ENCODE data around the gene UBE2J2.

UBE2J2 gene

DNA sequence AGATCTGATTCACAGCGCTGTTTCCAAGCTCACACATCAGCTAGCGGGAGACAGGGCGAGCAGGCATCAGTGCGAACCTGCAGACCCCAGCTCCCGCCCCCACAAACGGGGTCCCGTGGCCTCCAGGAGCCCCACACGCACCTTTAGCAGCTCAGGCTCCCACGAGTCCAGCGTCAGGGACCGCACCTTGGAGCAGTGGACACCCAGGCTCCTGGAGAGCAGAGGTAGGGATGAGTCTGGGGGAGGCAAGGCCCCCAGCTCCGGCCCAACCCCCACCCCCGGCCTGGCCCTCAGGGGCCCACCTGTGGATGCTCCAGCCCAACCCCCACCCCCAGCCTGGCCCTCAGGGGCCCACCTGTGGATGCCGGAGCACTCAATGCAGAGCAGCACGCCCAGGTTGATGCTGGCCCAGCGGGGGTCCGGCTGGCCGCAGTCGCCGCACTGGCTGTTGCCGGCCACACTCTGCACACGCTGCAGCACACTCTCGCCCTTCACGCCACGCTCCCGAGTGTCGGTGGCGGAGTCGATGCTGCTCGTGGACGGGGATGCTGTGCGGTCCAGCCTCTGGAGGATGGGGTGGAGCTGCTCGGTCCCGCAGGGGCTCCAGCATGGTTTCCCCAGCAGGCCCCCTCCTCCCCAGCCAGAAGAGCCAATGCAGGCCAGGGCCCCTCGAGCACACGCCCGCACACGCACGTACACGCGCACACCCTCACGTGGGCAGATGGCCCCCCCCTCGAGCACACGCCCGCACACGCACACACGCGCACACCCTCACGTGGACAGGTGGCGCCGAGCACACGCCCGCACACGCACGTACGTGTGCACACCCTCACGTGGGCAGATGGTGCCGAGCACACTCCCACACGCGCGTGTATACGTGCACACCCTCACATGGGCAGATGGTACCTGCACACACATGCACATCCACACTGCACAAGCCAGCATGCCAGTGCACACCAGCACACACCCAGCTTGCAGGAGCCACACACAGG, 22.7 kb upstream of the UBE2J2 start:
- Histone ChIP-seq H3K27ac (ENCODE audit: low read length) (no peak overlapping the region), H3K79me2 (ENCODE audit: low read length) (no peaks in the 10 kb centered on the region), H4K20me1 (ENCODE audit: insufficient read depth, low read length) (no peaks in the 10 kb centered on the region), H2AFZ (ENCODE audit: low read depth, low read length) (no peak overlapping the region), H3K27me3 (ENCODE audit: low read depth, low read length) (no peaks in the 10 kb centered on the region), H3K36me3 (replicated peaks; ENCODE audit: low read depth, low read length) (no peaks in the 10 kb centered on the region), H3K9ac (ENCODE audit: low read length) (no peak overlapping the region), H3K4me2 (ENCODE audit: low read length) (no peak overlapping the region), H3K4me3 (ENCODE audit: low read length) (no peak overlapping the region), H3K4me1 (ENCODE audit: low read length) (no peaks in the 10 kb centered on the region), H3K9me3 (ENCODE audit: insufficient read depth, low read length) (no peaks in the 10 kb centered on the region)
- TF ChIP-seq, protein P1, sequence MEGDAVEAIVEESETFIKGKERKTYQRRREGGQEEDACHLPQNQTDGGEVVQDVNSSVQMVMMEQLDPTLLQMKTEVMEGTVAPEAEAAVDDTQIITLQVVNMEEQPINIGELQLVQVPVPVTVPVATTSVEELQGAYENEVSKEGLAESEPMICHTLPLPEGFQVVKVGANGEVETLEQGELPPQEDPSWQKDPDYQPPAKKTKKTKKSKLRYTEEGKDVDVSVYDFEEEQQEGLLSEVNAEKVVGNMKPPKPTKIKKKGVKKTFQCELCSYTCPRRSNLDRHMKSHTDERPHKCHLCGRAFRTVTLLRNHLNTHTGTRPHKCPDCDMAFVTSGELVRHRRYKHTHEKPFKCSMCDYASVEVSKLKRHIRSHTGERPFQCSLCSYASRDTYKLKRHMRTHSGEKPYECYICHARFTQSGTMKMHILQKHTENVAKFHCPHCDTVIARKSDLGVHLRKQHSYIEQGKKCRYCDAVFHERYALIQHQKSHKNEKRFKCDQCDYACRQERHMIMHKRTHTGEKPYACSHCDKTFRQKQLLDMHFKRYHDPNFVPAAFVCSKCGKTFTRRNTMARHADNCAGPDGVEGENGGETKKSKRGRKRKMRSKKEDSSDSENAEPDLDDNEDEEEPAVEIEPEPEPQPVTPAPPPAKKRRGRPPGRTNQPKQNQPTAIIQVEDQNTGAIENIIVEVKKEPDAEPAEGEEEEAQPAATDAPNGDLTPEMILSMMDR (IDR thresholded peaks at IDR 0.05; ENCODE audit: low read depth, low read length) = no peak
- no peak for TF ChIP-seq EZH2phosphoT487 (IDR thresholded peaks at IDR 0.05; ENCODE audit: low read depth)

DNA sequence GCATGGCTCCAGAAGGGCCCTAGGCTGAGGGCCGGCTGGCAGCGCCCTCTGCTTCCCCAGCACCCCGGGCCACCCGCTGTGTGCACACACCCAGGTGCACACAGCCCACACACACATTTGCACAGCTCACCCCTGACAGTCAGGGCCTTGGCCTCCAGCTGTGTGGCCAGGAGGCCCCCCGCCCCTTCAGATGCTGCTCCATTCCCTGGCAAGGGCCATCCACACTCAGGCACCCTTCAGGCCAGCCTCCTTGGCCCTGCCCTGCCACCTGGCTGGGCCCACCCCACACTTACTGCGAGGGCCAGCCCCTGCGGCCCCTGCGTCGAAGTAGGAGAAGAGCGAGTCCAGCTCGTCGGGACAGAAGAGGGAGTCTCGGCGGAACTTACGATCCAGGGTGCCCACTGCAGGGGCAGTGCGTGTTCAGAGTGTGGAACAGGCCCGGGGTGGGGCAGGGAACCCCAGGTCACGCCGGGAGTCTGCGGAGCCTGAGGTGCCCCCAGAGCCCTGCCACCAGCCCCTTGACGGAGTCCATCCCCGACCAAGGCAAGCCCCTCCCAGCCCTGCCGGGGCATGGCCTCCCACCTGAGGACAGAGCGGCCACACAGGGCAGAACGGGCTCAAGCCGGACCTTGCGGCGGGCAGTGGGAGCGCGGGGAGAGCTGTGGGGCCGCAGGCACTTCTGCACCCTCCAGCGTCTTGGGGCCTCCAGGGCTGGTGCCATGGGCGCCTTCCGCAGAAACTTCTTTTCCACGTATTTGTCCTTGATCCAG, 21.7 kb upstream of the UBE2J2 start:
- H3K4me1 ChIP-seq (ENCODE audit: low read length) = no peaks in the 10 kb centered on the region
- no peak overlapping the region for H2AFZ ChIP-seq (ENCODE audit: low read depth, low read length)
- no peaks in the 10 kb centered on the region for H3K36me3 ChIP-seq (replicated peaks; ENCODE audit: low read depth, low read length)
- no peak overlapping the region for H3K4me3 ChIP-seq (ENCODE audit: low read length)
- TF ChIP-seq EZH2phosphoT487 (IDR thresholded peaks at IDR 0.05; ENCODE audit: low read depth) = no peak
- TF ChIP-seq, protein P1 (IDR thresholded peaks at IDR 0.05; ENCODE audit: low read depth, low read length) = no peak
- H3K27ac ChIP-seq (ENCODE audit: low read length) = no peak overlapping the region
- H3K27me3 ChIP-seq (ENCODE audit: low read depth, low read length) = no peaks in the 10 kb centered on the region
- no peaks in the 10 kb centered on the region for H3K79me2 ChIP-seq (ENCODE audit: low read length)
- no peaks in the 10 kb centered on the region for H3K9me3 ChIP-seq (ENCODE audit: insufficient read depth, low read length)
- no peak overlapping the region for H3K9ac ChIP-seq (ENCODE audit: low read length)
- no peak overlapping the region for H3K4me2 ChIP-seq (ENCODE audit: low read length)
- H4K20me1 ChIP-seq (ENCODE audit: insufficient read depth, low read length) = no peaks in the 10 kb centered on the region

DNA sequence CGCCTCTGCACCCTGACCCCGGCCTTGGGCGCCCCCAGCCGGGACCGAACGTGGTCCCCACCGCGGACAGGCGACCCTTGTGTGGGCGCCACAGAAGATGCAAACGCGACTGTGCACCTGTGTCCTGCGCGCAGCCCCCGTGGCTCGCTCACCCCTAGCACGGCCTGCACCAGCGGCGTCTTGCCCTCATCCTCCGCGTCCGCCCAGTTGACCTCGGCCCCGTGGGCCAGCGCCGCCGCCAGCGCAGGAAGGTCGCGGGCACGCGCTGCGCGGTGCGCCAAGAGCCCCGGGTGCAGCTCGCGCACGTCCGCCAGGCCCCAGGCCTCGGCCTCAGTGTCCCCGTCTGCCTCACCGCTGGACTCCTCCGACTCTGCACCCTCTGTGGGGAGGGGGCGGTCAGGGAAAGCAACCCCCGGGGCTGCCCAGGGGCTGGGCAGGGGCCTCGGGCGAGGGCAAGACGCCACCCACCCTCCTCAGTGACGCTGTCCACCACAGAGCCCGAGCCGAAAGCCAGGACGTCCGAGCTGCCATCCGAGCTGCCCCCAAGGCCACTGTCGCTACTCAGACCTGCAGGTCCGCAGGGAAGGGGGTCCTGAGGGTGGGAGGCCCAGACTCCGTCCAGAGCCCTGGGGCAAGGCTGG, 20.7 kb upstream of the UBE2J2 start:
- Histone ChIP-seq H4K20me1 (ENCODE audit: insufficient read depth, low read length) (no peaks in the 10 kb centered on the region), H3K4me3 (ENCODE audit: low read length) (no peak overlapping the region), H3K9ac (ENCODE audit: low read length) (no peak overlapping the region), H3K79me2 (ENCODE audit: low read length) (no peaks in the 10 kb centered on the region), H3K4me2 (ENCODE audit: low read length) (no peak overlapping the region), H3K36me3 (replicated peaks; ENCODE audit: low read depth, low read length) (no peaks in the 10 kb centered on the region), H2AFZ (ENCODE audit: low read depth, low read length) (no peak overlapping the region), H3K27ac (ENCODE audit: low read length) (no peak overlapping the region), H3K9me3 (ENCODE audit: insufficient read depth, low read length) (no peaks in the 10 kb centered on the region), H3K27me3 (ENCODE audit: low read depth, low read length) (no peaks in the 10 kb centered on the region), H3K4me1 (ENCODE audit: low read length) (no peaks in the 10 kb centered on the region)
- no peak for TF ChIP-seq EZH2phosphoT487 (IDR thresholded peaks at IDR 0.05; ENCODE audit: low read depth)
- TF ChIP-seq, protein P1 (IDR thresholded peaks at IDR 0.05; ENCODE audit: low read depth, low read length) = no peak

All from OCI-LY3 (cell line).